ENCODE data around the gene FXYD2. TPM values are rescaled to one million over a fixed set of nuclear protein-coding genes. Genes with fewer than 3 reads are reported as not detected.

The FXYD2 gene
- total RNA-seq, 6 experiments from 2014 or later, result 9.3 to 13.7 (median 11.4) TPM

DNA sequence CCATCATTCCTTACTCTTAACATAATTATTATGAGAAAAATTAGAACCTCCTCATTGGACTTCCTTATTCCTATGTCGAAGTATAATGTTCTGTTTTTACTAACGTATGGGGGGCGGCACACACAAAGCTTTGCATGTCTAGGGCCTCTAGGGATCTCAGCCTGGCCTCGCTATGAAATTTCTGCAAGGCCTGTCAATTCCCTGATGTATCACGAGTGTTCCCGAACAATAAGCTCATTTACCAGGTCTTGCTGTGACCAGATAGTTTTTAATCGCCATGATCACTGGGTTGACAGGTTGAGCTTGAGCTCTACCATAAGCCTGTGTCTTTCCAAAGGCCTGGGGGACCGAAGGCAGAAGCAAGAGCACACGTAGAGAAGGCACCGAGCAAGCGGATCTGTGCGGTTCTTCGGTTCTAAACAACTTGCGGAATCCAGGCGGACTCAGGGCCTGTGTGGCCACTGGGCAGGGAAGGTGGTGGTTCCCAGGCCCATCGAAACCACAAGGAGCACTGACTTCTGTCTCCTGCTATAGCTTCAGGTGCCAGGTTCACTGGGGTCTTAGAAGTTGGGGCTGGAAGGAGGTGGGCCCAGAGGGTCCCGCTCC is 10.4 kb upstream of the FXYD2 start:
- H3K27me3 ChIP-seq, result no peaks in the 10 kb centered on the region
- no peaks in the 10 kb centered on the region for H3K36me3 ChIP-seq
- TF ChIP-seq POLR2A (IDR thresholded peaks at IDR 0.05), result no peak
- TF ChIP-seq, protein P1, sequence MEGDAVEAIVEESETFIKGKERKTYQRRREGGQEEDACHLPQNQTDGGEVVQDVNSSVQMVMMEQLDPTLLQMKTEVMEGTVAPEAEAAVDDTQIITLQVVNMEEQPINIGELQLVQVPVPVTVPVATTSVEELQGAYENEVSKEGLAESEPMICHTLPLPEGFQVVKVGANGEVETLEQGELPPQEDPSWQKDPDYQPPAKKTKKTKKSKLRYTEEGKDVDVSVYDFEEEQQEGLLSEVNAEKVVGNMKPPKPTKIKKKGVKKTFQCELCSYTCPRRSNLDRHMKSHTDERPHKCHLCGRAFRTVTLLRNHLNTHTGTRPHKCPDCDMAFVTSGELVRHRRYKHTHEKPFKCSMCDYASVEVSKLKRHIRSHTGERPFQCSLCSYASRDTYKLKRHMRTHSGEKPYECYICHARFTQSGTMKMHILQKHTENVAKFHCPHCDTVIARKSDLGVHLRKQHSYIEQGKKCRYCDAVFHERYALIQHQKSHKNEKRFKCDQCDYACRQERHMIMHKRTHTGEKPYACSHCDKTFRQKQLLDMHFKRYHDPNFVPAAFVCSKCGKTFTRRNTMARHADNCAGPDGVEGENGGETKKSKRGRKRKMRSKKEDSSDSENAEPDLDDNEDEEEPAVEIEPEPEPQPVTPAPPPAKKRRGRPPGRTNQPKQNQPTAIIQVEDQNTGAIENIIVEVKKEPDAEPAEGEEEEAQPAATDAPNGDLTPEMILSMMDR (IDR thresholded peaks at IDR 0.05), result no peak
- no peak for DNase-seq
- H3K27ac ChIP-seq, result no peak overlapping the region
- WGBS (ENCODE audit: insufficient coverage, low coverage, low lambda C conversion rate, missing lambda C conversion rate), result 83% methylated on average over 11 of the region's 17 CpGs
- H3K4me3 ChIP-seq, result no peak overlapping the region
- no peaks in the 10 kb centered on the region for H3K4me1 ChIP-seq
- intact Hi-C loops (cut with DNase I), result loop anchor here in 1 of 2 donors (10.0 kb wide), 1 partner anchor 110 kb away; no protein-coding TSS in a partner anchor
- ATAC-seq, result no peak
- H3K9me3 ChIP-seq, result no peaks in the 10 kb centered on the region

- H3K27ac ChIP-seq, result peak overlapping the region in 1 of 3 donors; percentile 24
- H3K9me3 ChIP-seq, result no peaks in the 10 kb centered on the region
- DNase-seq (no peak), ATAC-seq (no peak)
- H3K36me3 ChIP-seq, result no peaks in the 10 kb centered on the region
- intact Hi-C loops (cut with DNase I), result loop anchor here in 1 of 2 donors (10.0 kb wide), 1 partner anchor 111 kb away; no protein-coding TSS in a partner anchor
- TF ChIP-seq POLR2A (IDR thresholded peaks at IDR 0.05), result no peak
- TF ChIP-seq, protein P1 (IDR thresholded peaks at IDR 0.05), result no peak
- no peaks in the 10 kb centered on the region for H3K4me1 ChIP-seq
- H3K4me3 ChIP-seq, result no peak overlapping the region
- 83% methylated on average over 4 of the region's 6 CpGs for WGBS (ENCODE audit: insufficient coverage, low coverage, low lambda C conversion rate, missing lambda C conversion rate)
- H3K27me3 ChIP-seq, result no peaks in the 10 kb centered on the region
Measured at GRCh38 chr11:117834068-117834810, 9.7 kb upstream of the FXYD2 start.

DNA sequence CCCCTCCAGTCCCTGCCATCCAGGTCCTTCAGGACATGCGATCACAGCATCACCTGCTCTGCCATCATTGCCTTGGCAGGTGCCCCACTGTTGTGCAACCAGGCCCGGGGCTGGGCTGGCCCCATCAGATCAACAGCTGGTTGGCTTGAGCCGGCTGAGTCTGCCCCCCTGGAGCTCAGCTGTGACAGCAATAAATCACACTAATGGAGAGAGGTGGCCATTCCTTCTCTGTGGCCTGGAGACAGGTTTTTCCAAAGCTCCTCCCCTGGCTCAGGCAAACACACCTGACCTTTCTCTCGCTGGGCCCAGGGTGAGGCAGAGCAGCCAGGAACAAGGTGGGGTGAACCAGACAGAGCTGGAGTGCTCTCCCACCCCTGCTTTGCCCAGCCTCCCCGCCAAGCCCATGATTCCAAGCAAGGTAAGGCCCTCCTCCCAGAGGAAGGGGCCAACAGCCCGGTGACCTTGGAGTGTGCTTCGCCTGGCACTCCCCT is 8.9 kb upstream of the FXYD2 start:
- WGBS (ENCODE audit: insufficient coverage, low coverage, low lambda C conversion rate, missing lambda C conversion rate), result 41% methylated on average over 5 of the region's 7 CpGs
- Histone ChIP-seq H3K36me3 (no peaks in the 10 kb centered on the region), H3K27me3 (no peaks in the 10 kb centered on the region), H3K4me1 (no peaks in the 10 kb centered on the region), H3K27ac (peak overlapping the region in 1 of 3 donors; percentile 24), H3K4me3 (no peak overlapping the region), H3K9me3 (no peaks in the 10 kb centered on the region)
- ATAC-seq (peak; percentile 57 to 80 (median 66)), DNase-seq (peak; percentile 63 to 88 (median 74))
- intact Hi-C loops (cut with DNase I), result loop anchor here in 1 of 2 donors (10.0 kb wide), 1 partner anchor 111 kb away; no protein-coding TSS in a partner anchor
- TF ChIP-seq, protein P1 (IDR thresholded peaks at IDR 0.05), result no peak
- no peak for TF ChIP-seq POLR2A (IDR thresholded peaks at IDR 0.05)

DNA sequence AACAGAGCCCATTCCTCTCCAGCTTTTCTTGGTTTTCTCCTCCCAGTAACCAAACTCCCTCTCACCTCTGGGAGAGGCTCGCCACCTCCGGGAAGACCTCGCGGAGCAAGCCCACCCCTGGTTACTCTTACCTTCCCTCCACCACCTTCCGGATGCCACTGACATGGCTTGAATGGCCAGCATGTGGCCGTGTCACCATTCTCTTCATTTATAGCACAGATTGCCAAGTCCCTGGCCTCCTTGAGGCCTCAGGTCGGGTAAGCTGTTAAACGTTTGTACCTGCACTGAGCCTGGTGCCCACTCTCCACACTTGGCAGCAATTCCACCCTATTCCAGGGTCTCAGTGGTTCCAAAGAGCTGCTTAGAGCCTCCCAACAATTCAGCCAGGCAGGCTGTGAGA is 8.0 kb upstream of the FXYD2 start:
- TF ChIP-seq, protein P1 (IDR thresholded peaks at IDR 0.05), result no peak
- no peak for TF ChIP-seq POLR2A (IDR thresholded peaks at IDR 0.05)
- no peaks in the 10 kb centered on the region for H3K36me3 ChIP-seq
- no peaks in the 10 kb centered on the region for H3K27me3 ChIP-seq
- H3K4me1 ChIP-seq, result no peaks in the 10 kb centered on the region
- DNase-seq (no peak), ATAC-seq (no peak)
- H3K9me3 ChIP-seq, result no peaks in the 10 kb centered on the region
- intact Hi-C loops (cut with DNase I), result loop anchor here in 1 of 2 donors (10.0 kb wide), 1 partner anchor 112 kb away; no protein-coding TSS in a partner anchor
- no peak overlapping the region for H3K4me3 ChIP-seq
- WGBS (ENCODE audit: insufficient coverage, low coverage, low lambda C conversion rate, missing lambda C conversion rate), result 87% methylated on average over 5 of the region's 8 CpGs
- no peak overlapping the region for H3K27ac ChIP-seq

Data from right lobe of liver (tissue), 6 donors.